Neuronal stem cell (in vitro differentiated cells): ENCODE results near the gene KHDC3L.
"Not testable (repeated sequence)": the region's sequence is repeated elsewhere in the genome, so short reads cannot be mapped to it uniquely, and the experiment has no call there.

Experiments
- DNase-seq: peaks from one replicate; pipeline ENCODE4 v3.0.0-alpha.2; 2013; ENCODE audit warnings: low spot score
- H2AFZ ChIP-seq: one replicate; pipeline ENCODE4 v1.6.1; 2013; ENCODE audit warnings: mild to moderate bottlenecking, low read length, inconsistent platforms
- H2AK5ac ChIP-seq: 2 replicates; pipeline ENCODE4 v1.6.1; 2013; ENCODE audit warnings: low read depth, mild to moderate bottlenecking, inconsistent platforms, low read length, moderate library complexity, mixed read lengths
- H2BK120ac ChIP-seq: 2 replicates; pipeline ENCODE4 v1.6.1; 2013; ENCODE audit warnings: low read depth, mild to moderate bottlenecking, inconsistent platforms, low read length, moderate library complexity, mixed read lengths
- H2BK12ac ChIP-seq: one replicate; pipeline ENCODE4 v1.6.1; 2013; ENCODE audit warnings: low read length, inconsistent platforms
- H2BK15ac ChIP-seq: 2 replicates; pipeline ENCODE4 v1.6.1; 2013; ENCODE audit warnings: mild to moderate bottlenecking, low read length, inconsistent platforms, mixed read lengths
- H2BK5ac ChIP-seq: one replicate; pipeline ENCODE4 v1.6.1; 2013; ENCODE audit warnings: inconsistent platforms, mild to moderate bottlenecking, low read length, moderate library complexity
- H3K14ac ChIP-seq: one replicate; pipeline ENCODE4 v1.6.1; 2013; ENCODE audit warnings: low read length, inconsistent platforms
- H3K18ac ChIP-seq: 2 replicates; pipeline ENCODE4 v1.6.1; 2013; ENCODE audit warnings: low read length, inconsistent platforms
- H3K23ac ChIP-seq: 2 replicates; pipeline ENCODE4 v1.6.1; 2013; ENCODE audit warnings: low read depth, mild to moderate bottlenecking, mixed read lengths, low read length, inconsistent platforms; ENCODE audit not compliant: poor library complexity
- H3K27ac ChIP-seq: replicated peaks from 3 replicates; pipeline ENCODE4 v1.5.1; 2013; ENCODE audit warnings: low read length, inconsistent platforms
- H3K27me3 ChIP-seq, 3 experiments: 2 replicates each; pipeline ENCODE4 v1.6.1; 2013; ENCODE audit warnings: low read length in 3 of 3, mild to moderate bottlenecking in 2 of 3, inconsistent platforms in 1 of 3, low read depth in 1 of 3, mixed read lengths in 1 of 3, moderate library complexity in 1 of 3; ENCODE audit not compliant: control insufficient read depth in 3 of 3, insufficient read depth in 3 of 3
- H3K36me3 ChIP-seq, 2 donors: replicated peaks in 1 of 2; 2 replicates each; pipeline ENCODE4 v1.6.1; 2013; ENCODE audit warnings: low read length in 2 of 2; ENCODE audit not compliant: control insufficient read depth in 2 of 2, insufficient read depth in 2 of 2
- H3K4ac ChIP-seq: 2 replicates; pipeline ENCODE4 v1.6.1; 2013; ENCODE audit warnings: inconsistent platforms, mild to moderate bottlenecking, low read length, moderate library complexity
- H3K4me1 ChIP-seq, 2 donors: 1 replicate in 1 of 2; 2 replicates in 1 of 2; pipeline ENCODE4 v1.6.1; 2013; ENCODE audit warnings: low read length in 2 of 2, low read depth in 1 of 2; ENCODE audit not compliant: control insufficient read depth in 2 of 2, insufficient read depth in 1 of 2
- H3K4me2 ChIP-seq: one replicate; pipeline ENCODE4 v1.6.1; 2013; ENCODE audit warnings: mild to moderate bottlenecking, low read length, inconsistent platforms; ENCODE audit not compliant: insufficient read depth, poor library complexity, severe bottlenecking
- H3K4me3 ChIP-seq, 2 donors: 2 replicates each; pipeline ENCODE4 v1.5.1; 2013; ENCODE audit warnings: low read length in 2 of 2, mild to moderate bottlenecking in 2 of 2, inconsistent platforms in 1 of 2, moderate library complexity in 1 of 2
- H3K79me1 ChIP-seq: one replicate; pipeline ENCODE4 v1.6.1; 2013; ENCODE audit warnings: low read depth, mild to moderate bottlenecking, inconsistent platforms, low read length, moderate library complexity
- H3K9ac ChIP-seq: one replicate; pipeline ENCODE4 v1.6.1; 2013; ENCODE audit warnings: mild to moderate bottlenecking, low read depth, low read length, inconsistent platforms; ENCODE audit not compliant: poor library complexity
- H3K9me3 ChIP-seq, 2 donors: replicated peaks in 1 of 2; 2 replicates each; pipeline versions ENCODE3 to v1.6.1; 2013; ENCODE audit warnings: low read length in 2 of 2, mild to moderate bottlenecking in 2 of 2, inconsistent platforms in 1 of 2, low read depth in 1 of 2, mixed read lengths in 1 of 2, moderate library complexity in 1 of 2; ENCODE audit not compliant: control insufficient read depth in 2 of 2, insufficient read depth in 1 of 2
- H4K8ac ChIP-seq: one replicate; pipeline ENCODE4 v1.6.1; 2013; ENCODE audit warnings: low read depth, mild to moderate bottlenecking, inconsistent platforms, low read length, moderate library complexity
- H4K91ac ChIP-seq: one replicate; pipeline ENCODE4 v1.6.1; 2013; ENCODE audit warnings: low read length, low read depth, mild to moderate bottlenecking, inconsistent platforms; ENCODE audit not compliant: poor library complexity
- WGBS, 2 donors: extraction: QIAGEN DNeasy Blood & Tissue Kit; methylation state at CpG; one replicate each; pipeline ENCODE4 v1.1.7; 2013; ENCODE audit warnings: missing lambda C conversion rate in 2 of 2, mixed read lengths in 1 of 2; ENCODE audit not compliant: insufficient read length in 2 of 2, insufficient replicate concordance in 1 of 2; ENCODE audit errors: extremely low coverage in 2 of 2; 5-methylcytosine and 5-hydroxymethylcytosine counted together

Gene KHDC3L

GRCh38 chr6:73375216-73375615, 12.8 kb downstream of the KHDC3L start:
- Histone ChIP-seq H4K91ac (no peak overlapping the region), H3K4me2 (no peak overlapping the region), H3K4me3 (no peak overlapping the region), H2BK15ac (no peak overlapping the region), H3K79me1 (no peaks in the 10 kb centered on the region), H3K4ac (no peak overlapping the region), H3K14ac (no peak overlapping the region), H2BK12ac (no peak overlapping the region), H3K9me3 (peaks cover 0 to 2% of the 10 kb centered on the region in 2 donors), H3K27me3 (no peaks in the 10 kb centered on the region), H3K18ac (no peak overlapping the region), H3K27ac (no peak overlapping the region), H3K36me3 (no peaks in the 10 kb centered on the region), H2BK120ac (no peak overlapping the region), H4K8ac (no peak overlapping the region), H3K9ac (no peak overlapping the region), H3K23ac (no peak overlapping the region), H2BK5ac (no peak overlapping the region), H3K4me1 (no peaks in the 10 kb centered on the region), H2AFZ (no peak overlapping the region), H2AK5ac (no peak overlapping the region)
- WGBS, 2 donors = no CpG with 5 or more reads among the region's 1 CpG
- DNase-seq = no peak

- Histone ChIP-seq H3K14ac (no peak overlapping the region), H3K9ac (no peak overlapping the region), H2BK5ac (no peak overlapping the region), H3K4me1 (no peaks in the 10 kb centered on the region), H3K4me3 (no peak overlapping the region), H2BK15ac (no peak overlapping the region), H3K23ac (no peak overlapping the region), H2AK5ac (no peak overlapping the region), H3K18ac (no peak overlapping the region), H3K79me1 (no peaks in the 10 kb centered on the region), H2AFZ (no peak overlapping the region), H4K91ac (no peak overlapping the region), H3K9me3 (peaks cover 0 to 2% of the 10 kb centered on the region in 2 donors), H4K8ac (no peak overlapping the region), H3K27ac (no peak overlapping the region), H3K36me3 (no peaks in the 10 kb centered on the region), H2BK12ac (no peak overlapping the region), H2BK120ac (no peak overlapping the region), H3K27me3 (no peaks in the 10 kb centered on the region), H3K4me2 (no peak overlapping the region), H3K4ac (no peak overlapping the region)
- DNase-seq = no peak
- WGBS, 2 donors = no CpG with 5 or more reads among the region's 3 CpGs
Measured at GRCh38 chr6:73377225-73377624, 14.8 kb downstream of the KHDC3L start.

GRCh38 chr6:73381531-73381930, 19.1 kb downstream of the KHDC3L start:
- not testable (repeated sequence) for H3K36me3 ChIP-seq, H3K27me3 ChIP-seq, H4K91ac ChIP-seq, H3K18ac ChIP-seq, H2BK5ac ChIP-seq, H3K4me2 ChIP-seq, H3K4ac ChIP-seq, H3K14ac ChIP-seq, DNase-seq, H2BK120ac ChIP-seq, H3K4me3 ChIP-seq, H3K23ac ChIP-seq, H2AFZ ChIP-seq, H2BK12ac ChIP-seq, H3K9me3 ChIP-seq, H3K9ac ChIP-seq, H4K8ac ChIP-seq, H3K27ac ChIP-seq, H2AK5ac ChIP-seq, H2BK15ac ChIP-seq, H3K4me1 ChIP-seq, H3K79me1 ChIP-seq
- no CpG with 5 or more reads among the region's 10 CpGs for WGBS, 2 donors

- Histone ChIP-seq H3K18ac (no peak overlapping the region), H3K79me1 (no peaks in the 10 kb centered on the region), H4K91ac (no peak overlapping the region), H2BK15ac (no peak overlapping the region), H3K14ac (no peak overlapping the region), H2BK5ac (no peak overlapping the region), H2BK120ac (no peak overlapping the region), H3K9ac (no peak overlapping the region), H3K27ac (no peak overlapping the region), H3K36me3 (no peaks in the 10 kb centered on the region), H3K27me3 (peaks cover 0 to under 1% (median 0%) of the 10 kb centered on the region in 3 experiments), H3K4me3 (no peak overlapping the region), H3K9me3 (no peaks in the 10 kb centered on the region), H2BK12ac (no peak overlapping the region), H3K4me2 (no peak overlapping the region), H3K23ac (no peak overlapping the region), H2AK5ac (no peak overlapping the region), H3K4ac (no peak overlapping the region), H3K4me1 (no peaks in the 10 kb centered on the region), H4K8ac (no peak overlapping the region), H2AFZ (no peak overlapping the region)
- no peak for DNase-seq
- WGBS, 2 donors = no CpG with 5 or more reads among the region's 6 CpGs
Measured at GRCh38 chr6:73382462-73383113, 20.1 kb downstream of the KHDC3L start.
